HepG2 (cell line): ENCODE data around the gene ITGB7. TPM values are rescaled to one million over a fixed set of nuclear protein-coding genes. Genes with fewer than 3 reads are reported as not detected.

ENCODE experiments used
- ATAD3A ChIP-seq: sonication (generic); formaldehyde crosslinking; IDR thresholded peaks from 2 replicates; pipeline ENCODE4 v1.4.0; 2020; ENCODE audit warnings: missing genetic modification reagents
- CENPX ChIP-seq: sonication (generic); formaldehyde crosslinking; IDR thresholded peaks from 2 replicates; pipeline ENCODE4 v1.9.0; 2021; ENCODE audit warnings: mild to moderate bottlenecking, missing genetic modification reagents, moderate library complexity
- FOXA1 ChIP-seq, 2 experiments: fragments of 450-650 bp in 1 of 2; sonication (generic) in 1 of 2; formaldehyde crosslinking in 1 of 2; IDR thresholded peaks; 2 replicates each; pipeline versions ENCODE4 v1.4.0 to v1.6.1; 2016 to 2020; ENCODE audit warnings: missing genetic modification reagents in 1 of 2
- GPBP1L1 ChIP-seq: sonication (generic); formaldehyde crosslinking; IDR thresholded peaks from 2 replicates; pipeline ENCODE4 v1.5.0; 2020; ENCODE audit warnings: mild to moderate bottlenecking, missing genetic modification reagents
- MAF1 ChIP-seq: sonication (generic); formaldehyde crosslinking; IDR thresholded peaks from 2 replicates; pipeline ENCODE4 v1.5.0; 2020; ENCODE audit warnings: missing genetic modification reagents, borderline replicate concordance
- MIXL1 ChIP-seq: IDR thresholded peaks from 2 replicates; pipeline ENCODE4 v1.6.1; 2016
- NFKB2 ChIP-seq: sonication (generic); formaldehyde crosslinking; IDR thresholded peaks from 2 replicates; pipeline ENCODE4 v1.4.0; 2020; ENCODE audit warnings: missing genetic modification reagents, borderline replicate concordance
- NRL ChIP-seq: sonication (generic); formaldehyde crosslinking; IDR thresholded peaks from 2 replicates; pipeline ENCODE4 v1.5.0; 2020; ENCODE audit warnings: missing genetic modification reagents, mild to moderate bottlenecking, moderate library complexity, borderline replicate concordance
- REST ChIP-seq, 2 experiments: IDR thresholded peaks; 2 replicates each; pipeline ENCODE4 v1.6.1; 2011 to 2012; ENCODE audit warnings: low read length in 2 of 2, borderline replicate concordance in 1 of 2, low read depth in 1 of 2, mild to moderate bottlenecking in 1 of 2, moderate library complexity in 1 of 2
- RFXAP ChIP-seq: sonication (generic); formaldehyde crosslinking; IDR thresholded peaks from 2 replicates; pipeline ENCODE4 v1.4.0; 2020; ENCODE audit warnings: missing genetic modification reagents, borderline replicate concordance
- TGIF2 ChIP-seq: IDR thresholded peaks from 2 replicates; pipeline ENCODE4 v1.6.1; 2016; ENCODE audit warnings: control low read depth, missing compliant biosample characterization
- TP53 ChIP-seq: sonication (generic); formaldehyde crosslinking; conservative IDR thresholded peaks from 2 replicates; pipeline ENCODE4 v1.4.0; 2020; ENCODE audit warnings: missing genetic modification reagents
- USF2 ChIP-seq, 2 experiments: sonication (generic) in 1 of 2; formaldehyde crosslinking in 1 of 2; IDR thresholded peaks; 2 replicates each; pipeline versions ENCODE4 v1.5.1 to v1.6.1; 2011 to 2020; ENCODE audit warnings: borderline replicate concordance in 1 of 2, low read depth in 1 of 2, low read length in 1 of 2, mild to moderate bottlenecking in 1 of 2, missing genetic modification reagents in 1 of 2, moderate library complexity in 1 of 2
- ZNF234 ChIP-seq: sonication (generic); formaldehyde crosslinking; conservative IDR thresholded peaks from 2 replicates; pipeline ENCODE4 v1.5.1; 2020; ENCODE audit warnings: mild to moderate bottlenecking, missing genetic modification reagents
- ZNF281 ChIP-seq: sonication (generic); formaldehyde crosslinking; IDR thresholded peaks from 2 replicates; pipeline ENCODE4 v1.4.0; 2020; ENCODE audit warnings: missing genetic modification reagents, borderline replicate concordance
- ZNF337 ChIP-seq: sonication (generic); formaldehyde crosslinking; IDR thresholded peaks from 2 replicates; pipeline ENCODE4 v1.5.1; 2020; ENCODE audit warnings: missing genetic modification reagents, low read depth, mild to moderate bottlenecking, borderline replicate concordance
- ZNF431 ChIP-seq: sonication (generic); formaldehyde crosslinking; IDR thresholded peaks from 2 replicates; pipeline ENCODE4 v1.9.0; 2022; ENCODE audit warnings: missing genetic modification reagents, low read depth, mild to moderate bottlenecking, borderline replicate concordance
- ZNF484 ChIP-seq: sonication (generic); formaldehyde crosslinking; IDR thresholded peaks from 2 replicates; pipeline ENCODE4 v1.5.1; 2020; ENCODE audit warnings: mild to moderate bottlenecking, low read depth, missing genetic modification reagents, borderline replicate concordance
- ZNF576 ChIP-seq: sonication (generic); formaldehyde crosslinking; IDR thresholded peaks from 2 replicates; pipeline ENCODE4 v1.4.0; 2020; ENCODE audit warnings: mild to moderate bottlenecking, missing genetic modification reagents
- polyA plus RNA-seq, 8 experiments: library from polyadenylated mRNA; depleted of rRNA in 3 of 8; stranded (reverse) in 7 of 8; unstranded in 1 of 8; fragments of >200 nt; fragmentation: Illumina TruSeq in 4 of 8; extraction: Trizol in 4 of 8; gene quantifications; 2 replicates each; pipeline versions ENCODE4 v1.2.1 to v1.2.3, GENCODE V29; 2011 to 2016; ENCODE audit warnings: low read depth in 4 of 8, missing spikeins in 1 of 8, mixed read lengths in 1 of 8; ENCODE audit not compliant: insufficient read depth in 1 of 8
- total RNA-seq, 5 experiments: library from RNA; depleted of rRNA; stranded (reverse); fragments of >200 nt; fragmentation: Illumina TruSeq; extraction: Trizol; gene quantifications; 2 replicates each; pipeline ENCODE4 v1.2.3, GENCODE V29; 2016; ENCODE audit warnings: low read depth in 1 of 5

ITGB7 gene
- total and polyA plus RNA-seq, 2 of the 13 experiments (the other 11 are each of a cell fraction or from before 2014, with no cell fraction given): 0.16 to 0.18 TPM

GRCh38 chr12:53220694-53221202, 13.7 kb upstream of the ITGB7 start (continued):
- TF ChIP-seq GPBP1L1 (CRISPR knock-in tag) (no peak), NRL (CRISPR knock-in tag) (no peak), REST (IDR thresholded peaks at IDR 0.05; ENCODE audit: borderline replicate concordance in 1 of 2, low read depth in 1 of 2, low read length in 2 of 2) (no peak), CENPX (CRISPR knock-in tag) (no peak), NFKB2 (CRISPR knock-in tag) (no peak), ZNF281 (peak; percentile 52; the same call in 1 of the 2 replicates), ZNF576 (CRISPR knock-in tag) (no peak), ZNF234 (no peak), USF2 (IDR thresholded peaks at IDR 0.05; ENCODE audit: low read depth, low read length) (no peak), USF2 (CRISPR knock-in tag; IDR thresholded peaks at IDR 0.05; ENCODE audit: borderline replicate concordance) (no peak), MIXL1 (CRISPR knock-in tag) (no peak), TP53 (no peak), ATAD3A (CRISPR knock-in tag) (no peak), ZNF484 (CRISPR knock-in tag) (no peak), RFXAP (CRISPR knock-in tag) (no peak), FOXA1 (IDR thresholded peaks at IDR 0.05) (no peak), FOXA1 (CRISPR knock-in tag; IDR thresholded peaks at IDR 0.05) (no peak), MAF1 (CRISPR knock-in tag) (no peak), TGIF2 (CRISPR knock-in tag) (no peak), ZNF431 (0 out of 2 replicates have a peak, but pooled peaks have one; percentile 57), ZNF337 (no peak)
